NB4 (cell line): Measurements from ENCODE around the gene CILP.
"Not testable (repeated sequence)": the region's sequence is repeated elsewhere in the genome, so short reads cannot be mapped to it uniquely, and the experiment has no call there.

Source experiments
- DNase-seq: peaks from one replicate; pipeline ENCODE4 v3.0.0; 2010; ENCODE audit warnings: low read depth
- H3K4me3 ChIP-seq: one replicate; pipeline ENCODE4 v1.5.1; 2011; ENCODE audit warnings: mild to moderate bottlenecking, low read depth, low read length, moderate library complexity
- CTCF ChIP-seq: IDR thresholded peaks from one replicate; pipeline ENCODE4 v1.5.1; 2012; ENCODE audit warnings: low read depth, low read length
- MAX ChIP-seq: IDR thresholded peaks from 2 replicates; pipeline ENCODE4 v1.6.1; 2011; ENCODE audit warnings: low read depth, low read length
- MYC ChIP-seq: IDR thresholded peaks from 2 replicates; pipeline ENCODE4 v1.6.1; 2011; ENCODE audit warnings: low read depth, low read length
- POLR2A ChIP-seq: IDR thresholded peaks from 2 replicates; pipeline ENCODE4 v1.6.1; 2011; ENCODE audit warnings: mild to moderate bottlenecking; ENCODE audit not compliant: insufficient read length; ENCODE audit errors: extremely low read depth

CILP gene

GRCh38 chr15:65246026-65246714 lies 34.9 kb upstream of the CILP start:
- DNase-seq: no peak
- no peak overlapping the region for H3K4me3 ChIP-seq
- TF ChIP-seq MAX (no peak), CTCF (no peak), POLR2A (no peak), MYC (no peak)

- peak; percentile 65 for DNase-seq
- no peak overlapping the region for H3K4me3 ChIP-seq
- TF ChIP-seq MYC (peak; percentile 55; the same call in 1 of the 2 replicates), POLR2A (no peak), CTCF (no peak), MAX (peak; percentile 26; the same call in 1 of the 2 replicates)
Measured at GRCh38 chr15:65245096-65245856, 34.0 kb upstream of the CILP start.

GRCh38 chr15:65244638-65245037 lies 33.4 kb upstream of the CILP start:
- peak; percentile 35 for DNase-seq
- H3K4me3 ChIP-seq: no peak overlapping the region
- no peak for TF ChIP-seq MAX
- no peak for TF ChIP-seq CTCF
- TF ChIP-seq POLR2A: no peak
- no peak for TF ChIP-seq MYC

- H3K4me3 ChIP-seq, DNase-seq: not testable (repeated sequence)
Measured at GRCh38 chr15:65236443-65236842, 25.2 kb upstream of the CILP start.

GRCh38 chr15:65233696-65234095 lies 22.4 kb upstream of the CILP start:
- TF ChIP-seq MAX (no peak), POLR2A (no peak), MYC (no peak), CTCF (no peak)
- DNase-seq: no peak
- no peak overlapping the region for H3K4me3 ChIP-seq

- no peak for DNase-seq
- H3K4me3 ChIP-seq: no peak overlapping the region
- TF ChIP-seq MAX (no peak), CTCF (no peak), POLR2A (no peak), MYC (no peak)
Measured at GRCh38 chr15:65232520-65232919, 21.2 kb upstream of the CILP start.
